Hepatocyte (in vitro differentiated cells): ENCODE results near the gene MUC5AC.

Source experiments
- EZH2 ChIP-seq: fragments of 200-600 bp; sonication (generic); IDR thresholded peaks from 2 replicates; pipeline ENCODE4 v1.6.1; 2016; ENCODE audit warnings: antibody characterized with exemption, mild to moderate bottlenecking, borderline replicate concordance
- EZH2phosphoT487 ChIP-seq: fragments of 200-600 bp; sonication (generic); IDR thresholded peaks from one replicate; pipeline ENCODE4 v1.6.1; 2018; ENCODE audit warnings: antibody characterized with exemption, mild to moderate bottlenecking, low read depth, moderate library complexity; ENCODE audit not compliant: unreplicated experiment, severe bottlenecking
- TF ChIP-seq, protein P1 (sequence below): fragments of 200-600 bp; sonication (generic); IDR thresholded peaks from 2 replicates; pipeline ENCODE4 v1.5.1; 2016; ENCODE audit warnings: antibody characterized with exemption, mild to moderate bottlenecking; ENCODE audit not compliant: poor library complexity

GRCh38 chr11:1150769-1151365 is 6.9 kb upstream of the MUC5AC start:
- TF ChIP-seq, protein P1, sequence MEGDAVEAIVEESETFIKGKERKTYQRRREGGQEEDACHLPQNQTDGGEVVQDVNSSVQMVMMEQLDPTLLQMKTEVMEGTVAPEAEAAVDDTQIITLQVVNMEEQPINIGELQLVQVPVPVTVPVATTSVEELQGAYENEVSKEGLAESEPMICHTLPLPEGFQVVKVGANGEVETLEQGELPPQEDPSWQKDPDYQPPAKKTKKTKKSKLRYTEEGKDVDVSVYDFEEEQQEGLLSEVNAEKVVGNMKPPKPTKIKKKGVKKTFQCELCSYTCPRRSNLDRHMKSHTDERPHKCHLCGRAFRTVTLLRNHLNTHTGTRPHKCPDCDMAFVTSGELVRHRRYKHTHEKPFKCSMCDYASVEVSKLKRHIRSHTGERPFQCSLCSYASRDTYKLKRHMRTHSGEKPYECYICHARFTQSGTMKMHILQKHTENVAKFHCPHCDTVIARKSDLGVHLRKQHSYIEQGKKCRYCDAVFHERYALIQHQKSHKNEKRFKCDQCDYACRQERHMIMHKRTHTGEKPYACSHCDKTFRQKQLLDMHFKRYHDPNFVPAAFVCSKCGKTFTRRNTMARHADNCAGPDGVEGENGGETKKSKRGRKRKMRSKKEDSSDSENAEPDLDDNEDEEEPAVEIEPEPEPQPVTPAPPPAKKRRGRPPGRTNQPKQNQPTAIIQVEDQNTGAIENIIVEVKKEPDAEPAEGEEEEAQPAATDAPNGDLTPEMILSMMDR = no peak
- no peak for TF ChIP-seq EZH2
- no peak for TF ChIP-seq EZH2phosphoT487
